HepG2 (cell line): ENCODE measurements around the gene SGMS1. TPM values are rescaled to one million over a fixed set of nuclear protein-coding genes. Genes with fewer than 3 reads are reported as not detected.

Experiments
- ATAC-seq: fragments of 200-7000 bp; cut with Tn5 transposase; 3 replicates; pipeline ENCODE4 v1.9.1; 2020; ENCODE audit warnings: mild to moderate bottlenecking, moderate library complexity
- BruUV-seq: library from RNA; stranded (reverse); fragments of 400-500 nt; replicated peaks from 2 replicates; lab custom pipeline; 2021; lab: Mats Ljungman, UMichigan
- CTCF ChIA-PET: fragments of 300-600 bp; formaldehyde crosslinking; extraction: SDS; loops from one replicate; lab custom pipeline; 2021; ENCODE audit warnings: low total read pairs, inconsistent platforms, low intra/inter-chr PET ratio; lab: Yijun Ruan, JAX
- POLR2A ChIA-PET: fragments of 350-600 bp; sonication (Branson Sonifier 250); formaldehyde crosslinking; loops from one replicate; lab custom pipeline; 2020; ENCODE audit warnings: antibody characterized with exemption, inconsistent platforms; lab: Yijun Ruan, JAX
- DNase-seq: peaks from one replicate; pipeline ENCODE4 v3.0.0-alpha.2; 2015; ENCODE audit warnings: low spot score
- FAIRE-seq: peaks from 3 replicates; lab custom pipeline; 2011; peaks lifted over from hg19 to GRCh38; lab: Jason Lieb, UNC
- H2AFZ ChIP-seq: one replicate; pipeline ENCODE4 v1.6.1; 2011; ENCODE audit warnings: low read length, inconsistent platforms
- H3K27ac ChIP-seq: fragments of 300-600 bp; 3 replicates; pipeline ENCODE4 v1.8.0; 2011; ENCODE audit warnings: mixed run types, mild to moderate bottlenecking, mixed read lengths, low read length, inconsistent platforms; ENCODE audit not compliant: insufficient read depth; ENCODE audit errors: extremely low read length
- H3K27me3 ChIP-seq, 2 experiments: fragments of 200-600 bp in 1 of 2; 2 replicates in 1 of 2; 3 replicates in 1 of 2; pipeline versions ENCODE4 v1.6.0 to v1.8.0; 2011; ENCODE audit warnings: low read length in 2 of 2, mild to moderate bottlenecking in 2 of 2, moderate library complexity in 2 of 2, inconsistent platforms in 1 of 2; ENCODE audit not compliant: insufficient read depth in 2 of 2, control insufficient read depth in 1 of 2
- H3K36me3 ChIP-seq, 2 experiments: fragments of 200-600 bp in 1 of 2; replicated peaks in 1 of 2; 2 replicates in 1 of 2; 3 replicates in 1 of 2; pipeline versions ENCODE4 v1.5.1 to v1.8.0; 2011; ENCODE audit warnings: low read length in 2 of 2, inconsistent platforms in 1 of 2; ENCODE audit not compliant: insufficient read depth in 2 of 2, control insufficient read depth in 1 of 2
- H3K4me1 ChIP-seq: 2 replicates; pipeline ENCODE4 v1.5.1; 2012; ENCODE audit warnings: low read length, inconsistent platforms; ENCODE audit not compliant: insufficient read depth
- H3K4me2 ChIP-seq: 2 replicates; pipeline ENCODE4 v1.6.0; 2011; ENCODE audit warnings: low read depth, low read length, inconsistent platforms
- H3K4me3 ChIP-seq, 3 experiments: fragments of 200-600 bp in 1 of 3; sonication (generic), shearing (Covaris generic) in 1 of 3; replicated peaks in 1 of 3; 2 replicates each; pipeline ENCODE4 v1.5.1; 2011 to 2016; ENCODE audit warnings: low read length in 3 of 3, inconsistent platforms in 2 of 3, low read depth in 2 of 3, mild to moderate bottlenecking in 2 of 3, control low read depth in 1 of 3, mixed read lengths in 1 of 3; ENCODE audit not compliant: insufficient read depth in 1 of 3
- H3K79me2 ChIP-seq: one replicate; pipeline ENCODE4 v1.6.1; 2011; ENCODE audit warnings: low read length, inconsistent platforms; ENCODE audit not compliant: insufficient read depth
- H3K9ac ChIP-seq: 2 replicates; pipeline ENCODE4 v1.6.0; 2011; ENCODE audit warnings: mild to moderate bottlenecking, low read depth, low read length, inconsistent platforms; ENCODE audit not compliant: insufficient read depth
- H3K9me3 ChIP-seq: 2 replicates; pipeline ENCODE4 v1.5.1; 2012; ENCODE audit warnings: mild to moderate bottlenecking, low read length
- H4K20me1 ChIP-seq: 2 replicates; pipeline ENCODE4 v1.6.0; 2011; ENCODE audit warnings: inconsistent platforms, mild to moderate bottlenecking, low read length, moderate library complexity; ENCODE audit not compliant: insufficient read depth
- EZH2 ChIP-seq: conservative IDR thresholded peaks from 2 replicates; pipeline ENCODE4 v1.6.1; 2012; ENCODE audit warnings: mild to moderate bottlenecking, low read depth, low read length, moderate library complexity
- FOSL2 ChIP-seq: sonication (generic); formaldehyde crosslinking; IDR thresholded peaks from 2 replicates; pipeline ENCODE4 v1.4.0; 2020; ENCODE audit warnings: missing genetic modification reagents
- HNRNPH1 ChIP-seq: fragments of 200-400 bp; formaldehyde crosslinking; optimal IDR thresholded peaks from 2 replicates; pipeline ENCODE3; 2017; ENCODE audit warnings: mild to moderate bottlenecking, low read depth, low read length
- KMT2A ChIP-seq: sonication (generic); formaldehyde crosslinking; IDR thresholded peaks from 2 replicates; pipeline ENCODE4 v1.4.0; 2020; ENCODE audit warnings: missing genetic modification reagents
- NFKBIZ ChIP-seq: IDR thresholded peaks from 2 replicates; pipeline ENCODE4 v1.6.1; 2018; ENCODE audit warnings: missing genetic modification reagents, missing compliant biosample characterization
- RAD51 ChIP-seq: fragments of 450-650 bp; IDR thresholded peaks from 2 replicates; pipeline ENCODE4 v1.6.1; 2016; ENCODE audit warnings: borderline replicate concordance
- SRSF1 ChIP-seq: fragments of 200-400 bp; formaldehyde crosslinking; optimal IDR thresholded peaks from 2 replicates; pipeline ENCODE3; 2017; ENCODE audit warnings: mild to moderate bottlenecking, low read depth, low read length, moderate library complexity
- ZNF44 ChIP-seq: sonication (generic); formaldehyde crosslinking; IDR thresholded peaks from 2 replicates; pipeline ENCODE4 v1.5.1; 2020; ENCODE audit warnings: mild to moderate bottlenecking, missing genetic modification reagents
- ZNF513 ChIP-seq: sonication (generic); formaldehyde crosslinking; conservative IDR thresholded peaks from 2 replicates; pipeline ENCODE4 v1.5.0; 2020; ENCODE audit warnings: missing genetic modification reagents
- ZNF562 ChIP-seq: sonication (generic); formaldehyde crosslinking; IDR thresholded peaks from 2 replicates; pipeline ENCODE4 v1.8.0; 2022; ENCODE audit warnings: missing genetic modification reagents, borderline replicate concordance
- ZNF614 ChIP-seq: IDR thresholded peaks from 2 replicates; pipeline ENCODE4 v1.6.1; 2018; ENCODE audit warnings: missing biosample characterization, missing genetic modification reagents, inconsistent platforms, borderline replicate concordance
- WGBS: methylation state at CpG from one replicate; pipeline ENCODE4 v1.1.6; 2017; ENCODE audit warnings: low lambda C conversion rate; 5-methylcytosine and 5-hydroxymethylcytosine counted together
- in situ Hi-C: cut with HindIII; loops from 2 replicates; pipeline ENCODE4 v1.10.0; 2017; ENCODE audit warnings: low pct_unique_long_range_greater_than_20kb; ENCODE audit not compliant: extremely low pct_ligation_motif_present
- intact Hi-C: fragments of 100-400 bp; cut with micrococcal nuclease; formaldehyde crosslinking; loops from one replicate; pipeline ENCODE4 v1.10.0; 2022; ENCODE audit not compliant: unreplicated experiment
- polyA plus RNA-seq, 8 experiments: library from polyadenylated mRNA; depleted of rRNA in 3 of 8; stranded (reverse) in 7 of 8; unstranded in 1 of 8; fragments of >200 nt; fragmentation: Illumina TruSeq in 4 of 8; extraction: Trizol in 4 of 8; gene quantifications; 2 replicates each; pipeline versions ENCODE4 v1.2.1 to v1.2.3, GENCODE V29; 2011 to 2016; ENCODE audit warnings: low read depth in 4 of 8, missing spikeins in 1 of 8, mixed read lengths in 1 of 8; ENCODE audit not compliant: insufficient read depth in 1 of 8
- total RNA-seq, 5 experiments: library from RNA; depleted of rRNA; stranded (reverse); fragments of >200 nt; fragmentation: Illumina TruSeq; extraction: Trizol; gene quantifications; 2 replicates each; pipeline ENCODE4 v1.2.3, GENCODE V29; 2016; ENCODE audit warnings: low read depth in 1 of 5

The SGMS1 gene
- total and polyA plus RNA-seq, 2 of the 13 experiments (the other 11 are each of a cell fraction or from before 2014, with no cell fraction given): 6.5 to 15.1 TPM

GRCh38 chr10:50387732-50388073, 236.1 kb downstream of the SGMS1 start:
- FAIRE-seq: no peak
- ChIA-PET CTCF (no interaction called here), POLR2A (no interaction called here)
- no TSS peak for BruUV-seq
- H4K20me1 ChIP-seq: no peaks in the 10 kb centered on the region
- no peaks in the 10 kb centered on the region for H3K27me3 ChIP-seq
- H3K4me3 ChIP-seq: no peak overlapping the region
- 97% methylated on average over 2 of the region's 2 CpGs for WGBS
- H2AFZ ChIP-seq: no peak overlapping the region
- TF ChIP-seq EZH2: no peak
- TF ChIP-seq ZNF614 (CRISPR knock-in tag): no peak
- TF ChIP-seq NFKBIZ (CRISPR knock-in tag): no peak
- TF ChIP-seq FOSL2: no peak
- TF ChIP-seq ZNF44 (CRISPR knock-in tag): no peak
- TF ChIP-seq ZNF513 (CRISPR knock-in tag): no peak
- TF ChIP-seq SRSF1: no peak
- no peak for TF ChIP-seq KMT2A (CRISPR knock-in tag)
- no peak for TF ChIP-seq HNRNPH1
- no peak for TF ChIP-seq RAD51
- no peak for TF ChIP-seq ZNF562 (CRISPR knock-in tag)
- intact Hi-C loops (no loop called here), in situ Hi-C loops (no loop called here)
- no peak overlapping the region for H3K27ac ChIP-seq
- DNase-seq: no peak
- H3K9ac ChIP-seq: no peak overlapping the region
- H3K79me2 ChIP-seq: peaks cover 2% of the 10 kb centered on the region
- H3K36me3 ChIP-seq: no peaks in the 10 kb centered on the region
- ATAC-seq: no peak
- no peaks in the 10 kb centered on the region for H3K9me3 ChIP-seq
- peaks cover 56% of the 10 kb centered on the region for H3K4me1 ChIP-seq
- H3K4me2 ChIP-seq: no peak overlapping the region
